Measurements from ENCODE around the gene SAMD14.

DNA sequence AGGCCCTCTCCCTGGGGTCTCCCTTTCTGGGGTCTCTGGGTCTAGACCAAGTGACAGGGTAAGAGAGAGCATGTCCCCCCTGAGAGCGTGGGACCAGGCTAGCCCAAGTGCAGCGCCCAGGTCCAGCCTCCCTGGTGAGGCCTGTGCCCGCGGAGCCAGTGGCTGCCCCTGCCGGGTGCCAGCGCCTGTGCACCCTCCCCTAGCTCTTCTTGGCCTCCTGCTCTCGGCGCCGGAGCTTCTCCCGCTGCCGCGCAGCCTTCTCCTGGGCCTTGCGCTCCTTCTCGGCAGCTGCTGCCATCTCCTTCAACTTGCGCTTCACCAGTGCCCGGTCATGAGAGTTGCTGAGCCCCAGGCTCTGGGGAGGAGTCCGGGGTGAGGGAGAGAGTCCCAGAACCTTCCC, 17.3 kb downstream of the SAMD14 start:
- TF ChIP-seq, protein P1, sequence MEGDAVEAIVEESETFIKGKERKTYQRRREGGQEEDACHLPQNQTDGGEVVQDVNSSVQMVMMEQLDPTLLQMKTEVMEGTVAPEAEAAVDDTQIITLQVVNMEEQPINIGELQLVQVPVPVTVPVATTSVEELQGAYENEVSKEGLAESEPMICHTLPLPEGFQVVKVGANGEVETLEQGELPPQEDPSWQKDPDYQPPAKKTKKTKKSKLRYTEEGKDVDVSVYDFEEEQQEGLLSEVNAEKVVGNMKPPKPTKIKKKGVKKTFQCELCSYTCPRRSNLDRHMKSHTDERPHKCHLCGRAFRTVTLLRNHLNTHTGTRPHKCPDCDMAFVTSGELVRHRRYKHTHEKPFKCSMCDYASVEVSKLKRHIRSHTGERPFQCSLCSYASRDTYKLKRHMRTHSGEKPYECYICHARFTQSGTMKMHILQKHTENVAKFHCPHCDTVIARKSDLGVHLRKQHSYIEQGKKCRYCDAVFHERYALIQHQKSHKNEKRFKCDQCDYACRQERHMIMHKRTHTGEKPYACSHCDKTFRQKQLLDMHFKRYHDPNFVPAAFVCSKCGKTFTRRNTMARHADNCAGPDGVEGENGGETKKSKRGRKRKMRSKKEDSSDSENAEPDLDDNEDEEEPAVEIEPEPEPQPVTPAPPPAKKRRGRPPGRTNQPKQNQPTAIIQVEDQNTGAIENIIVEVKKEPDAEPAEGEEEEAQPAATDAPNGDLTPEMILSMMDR (IDR thresholded peaks at IDR 0.05) = peak in 1 of 3 experiments; percentile 23
- no peak for TF ChIP-seq POLR2A (IDR thresholded peaks at IDR 0.05)
